IPS DF 19.7 (cell line): ENCODE results near the gene C6orf62.
"Not testable (repeated sequence)": the region's sequence is repeated elsewhere in the genome, so short reads cannot be mapped to it uniquely, and the experiment has no call there.

Source experiments
- DNase-seq: peaks from one replicate; pipeline ENCODE4 v3.0.0-alpha.2; 2013; ENCODE audit warnings: low read depth, low spot score

The C6orf62 gene

DNA sequence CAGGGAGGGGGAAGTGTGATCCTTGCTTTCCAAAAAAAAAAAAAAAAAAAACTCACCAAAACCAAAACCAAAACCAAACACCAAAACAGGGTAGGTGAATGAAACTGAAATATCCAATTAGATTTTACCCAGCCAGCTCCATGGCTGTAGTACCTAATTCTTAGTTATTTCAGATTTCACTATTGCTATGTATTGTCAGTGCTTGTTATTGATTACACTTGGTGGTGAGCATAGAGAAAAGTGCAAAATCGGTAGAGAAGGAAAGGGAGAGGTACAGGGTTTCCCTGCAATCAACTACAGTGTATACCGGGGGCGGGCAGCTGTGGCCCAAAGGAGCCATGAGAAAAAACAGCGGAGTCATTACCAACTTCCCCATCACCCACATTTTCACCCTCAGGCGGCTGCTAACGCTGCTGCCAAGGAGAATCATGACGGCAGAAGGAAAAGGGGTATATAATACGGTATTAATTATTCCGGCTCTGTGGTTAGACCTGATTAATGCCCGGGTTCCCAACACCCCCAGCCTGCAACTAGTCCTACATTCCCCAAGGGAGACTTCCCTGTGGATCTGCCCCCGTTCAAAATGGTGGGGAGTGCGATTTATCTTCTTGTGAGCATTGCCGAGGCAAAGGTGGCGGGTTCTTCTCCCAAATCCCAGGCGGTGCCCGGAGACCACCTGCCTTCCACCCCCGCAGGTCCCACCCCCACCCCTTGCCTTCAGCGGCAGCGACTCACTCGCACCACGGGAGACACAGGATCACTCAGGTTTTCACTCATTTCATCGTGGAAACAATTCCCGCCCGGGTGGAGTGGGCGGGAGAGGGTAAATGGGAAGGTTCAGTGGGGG, at the start of gene C6orf62:
Gene C6orf62, minus strand, starts transcription at position 30 of the 847 bp plus-strand sequence. CDS start 486 bp downstream, outside the sequence.
- no peak for DNase-seq

GRCh38 chr6:24768361-24768760, 49.4 kb upstream of the C6orf62 start:
- no peak for DNase-seq

GRCh38 chr6:24766680-24767462, 47.9 kb upstream of the C6orf62 start:
- DNase-seq: no peak

DNA sequence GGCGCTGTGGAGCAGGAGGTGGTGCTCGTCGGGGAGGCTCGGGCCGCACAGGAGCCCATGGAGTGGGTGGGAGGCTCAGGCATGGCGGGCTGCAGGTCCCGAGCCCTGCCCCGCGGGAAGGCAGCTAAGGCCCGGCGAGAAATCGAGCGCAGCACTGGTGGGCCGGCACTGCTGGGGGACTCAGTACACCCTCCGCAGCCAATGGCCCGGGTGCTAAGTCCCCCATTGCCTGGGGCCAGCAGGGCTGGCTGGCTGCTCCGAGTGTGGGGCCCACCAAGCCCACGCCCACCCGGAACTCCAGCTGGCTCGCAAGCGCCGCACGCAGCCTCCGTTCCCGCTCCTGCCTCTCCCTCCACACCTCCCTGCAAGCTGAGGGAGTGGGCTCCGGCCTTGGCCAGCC, 47.0 kb upstream of the C6orf62 start:
- DNase-seq: not testable (repeated sequence)

- not testable (repeated sequence) for DNase-seq
These were observed 46.2 kb upstream of the C6orf62 start for GRCh38 chr6:24764833-24765828.

GRCh38 chr6:24763578-24763977, 44.6 kb upstream of the C6orf62 start:
- DNase-seq: no peak

GRCh38 chr6:24761851-24762250, 42.9 kb upstream of the C6orf62 start:
- DNase-seq: no peak

- DNase-seq: no peak
These were observed 42.4 kb upstream of the C6orf62 start for GRCh38 chr6:24761193-24761835.

DNA sequence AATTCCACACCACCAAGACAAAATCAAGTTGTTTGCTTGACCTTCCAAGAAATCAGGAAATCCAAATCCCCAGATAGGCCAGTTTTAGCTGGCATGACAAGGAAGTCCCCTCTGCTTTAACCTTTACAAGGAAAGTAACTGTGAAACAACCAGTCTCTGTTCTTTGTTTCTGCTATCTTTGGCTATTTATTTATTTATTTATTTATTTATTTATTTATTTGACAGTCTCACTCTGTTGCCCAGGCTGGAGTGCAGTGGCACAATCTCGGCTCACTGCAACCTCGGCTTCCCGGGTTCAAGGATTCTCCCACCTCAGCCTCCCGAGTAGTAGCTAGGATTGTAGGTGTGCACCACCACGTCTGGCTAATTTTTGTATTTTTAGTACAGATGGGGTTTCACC, 41.3 kb upstream of the C6orf62 start:
- no peak for DNase-seq

- no peak for DNase-seq
These were observed 40.8 kb upstream of the C6orf62 start for GRCh38 chr6:24759718-24760117.

- DNase-seq: no peak
These were observed 38.7 kb upstream of the C6orf62 start for GRCh38 chr6:24757611-24758010.

- DNase-seq: no peak
These were observed 36.3 kb upstream of the C6orf62 start for GRCh38 chr6:24755279-24755678.

GRCh38 chr6:24754378-24754777, 35.4 kb upstream of the C6orf62 start:
- DNase-seq: not testable (repeated sequence)

- DNase-seq: no peak
These were observed 34.6 kb upstream of the C6orf62 start for GRCh38 chr6:24753545-24753944.

- DNase-seq: no peak
These were observed 34.1 kb upstream of the C6orf62 start for GRCh38 chr6:24752917-24753492.

DNA sequence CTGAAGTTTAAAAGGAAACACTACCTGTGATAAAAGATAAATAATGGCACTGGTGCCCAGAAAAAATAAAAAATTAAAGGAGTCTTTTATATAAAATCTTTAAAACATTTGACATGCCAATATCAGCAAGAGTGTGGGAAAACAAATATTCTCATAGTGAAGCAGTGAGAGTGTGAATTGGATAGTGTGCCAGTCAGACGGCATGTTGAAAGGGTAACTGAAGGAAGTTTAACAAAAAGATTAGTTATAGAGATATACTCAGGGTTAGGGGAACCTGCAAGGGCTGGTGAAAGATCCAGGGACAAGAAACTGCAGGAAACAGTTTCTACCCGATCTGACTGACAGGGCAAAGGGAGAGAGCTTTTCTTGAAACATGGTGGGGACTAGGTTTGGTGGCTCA, 33.5 kb upstream of the C6orf62 start:
- no peak for DNase-seq

- not testable (repeated sequence) for DNase-seq
These were observed 31.9 kb upstream of the C6orf62 start for GRCh38 chr6:24750878-24751277.

DNA sequence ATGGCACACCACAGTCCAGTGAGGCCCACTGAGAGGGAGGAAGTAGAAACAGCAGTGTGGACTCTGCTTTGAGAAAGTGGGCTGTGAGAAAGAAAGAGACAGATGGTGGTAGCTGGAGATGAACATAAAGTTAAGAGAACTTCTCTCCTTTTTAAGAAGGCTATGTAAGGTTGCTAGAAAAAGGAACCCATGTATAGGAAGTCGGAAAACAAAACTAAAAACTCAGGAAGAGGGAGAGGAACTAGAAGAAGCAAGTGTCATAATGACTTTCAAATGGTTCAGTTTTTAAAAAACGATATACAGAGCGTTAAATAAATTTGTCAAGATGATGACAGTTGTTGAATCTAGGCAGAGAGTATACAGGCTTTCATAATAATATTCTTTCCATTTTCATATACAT, 30.3 kb upstream of the C6orf62 start:
- DNase-seq: no peak

DNA sequence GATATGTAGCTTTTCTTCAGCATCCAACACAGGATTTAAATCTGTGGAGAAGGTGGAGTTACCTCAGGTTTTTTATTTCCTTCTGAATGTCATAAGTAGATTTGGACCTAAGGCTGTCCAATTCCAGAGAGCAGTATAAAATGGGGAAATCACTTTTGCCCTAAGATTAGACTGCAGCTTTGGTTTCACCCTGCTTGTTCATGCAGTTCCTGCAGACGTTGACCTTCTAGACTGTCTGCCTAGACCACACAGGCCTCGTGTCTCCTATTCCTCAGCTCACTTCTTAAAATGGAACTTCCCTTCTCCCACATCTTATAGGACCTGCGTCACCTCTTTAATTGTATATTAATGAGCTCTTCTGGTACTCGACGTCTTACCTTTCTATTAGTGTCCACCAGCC, 26.0 kb upstream of the C6orf62 start:
- DNase-seq: no peak

- DNase-seq: no peak
These were observed 25.0 kb upstream of the C6orf62 start for GRCh38 chr6:24743944-24744335.
